ENCODE data around the gene SMPD2.

SMPD2 gene

DNA sequence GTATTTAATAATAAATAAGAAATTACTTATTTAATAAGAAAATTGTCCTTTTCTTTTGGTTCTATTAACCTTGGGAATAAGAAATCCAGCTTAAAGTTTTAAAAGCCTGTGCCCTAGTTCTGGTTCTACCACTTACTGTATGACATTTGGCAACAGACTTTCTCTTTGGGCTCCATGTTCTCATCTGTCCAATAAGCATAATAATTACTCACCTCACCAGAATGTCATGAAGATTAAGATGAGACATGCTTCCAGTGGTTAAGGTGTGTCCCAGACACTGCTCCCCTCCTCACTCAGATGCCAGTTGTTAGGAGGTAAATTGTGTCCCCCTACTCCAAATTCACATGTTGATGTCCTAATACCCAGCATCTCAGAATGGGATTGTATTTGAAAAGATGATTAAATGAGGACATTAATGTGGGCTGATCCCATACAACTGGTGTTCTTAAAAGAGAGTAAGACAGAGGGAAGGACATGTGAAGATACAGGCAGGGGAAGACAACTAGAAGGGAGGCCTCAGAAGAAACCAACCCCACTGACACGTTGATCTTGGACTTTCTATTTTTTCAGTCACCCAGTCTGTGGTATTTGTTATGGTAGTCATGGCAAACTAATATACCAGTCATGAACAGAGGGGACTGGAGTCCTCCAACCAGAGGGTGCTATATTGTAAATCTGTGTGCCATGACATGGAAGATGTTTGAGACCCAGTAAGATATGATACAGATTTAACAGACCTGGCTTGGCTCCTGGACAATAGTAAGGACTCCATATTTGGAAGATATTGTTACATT is 21.4 kb downstream of the SMPD2 start:
- no peak for DNase-seq

DNA sequence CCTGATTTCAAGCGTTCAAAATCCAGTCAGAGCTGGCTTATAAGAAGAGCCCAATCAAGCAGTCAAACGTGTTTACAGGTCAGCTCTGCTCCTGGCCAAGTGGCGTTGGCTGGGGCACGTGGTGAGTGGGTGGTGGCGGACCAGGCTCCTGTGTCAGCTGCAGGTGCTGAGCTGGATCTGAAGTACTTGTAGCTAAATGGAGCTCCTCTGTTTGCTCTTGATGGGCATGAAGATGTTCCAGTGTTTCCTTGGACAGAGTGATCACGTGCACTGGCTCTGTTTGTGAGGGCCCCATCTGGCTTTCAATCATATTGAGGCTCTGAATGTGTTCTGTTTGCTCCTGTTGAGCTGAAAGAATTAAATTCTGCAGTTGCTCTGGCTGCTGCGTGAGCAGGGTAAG is 25.2 kb downstream of the SMPD2 start:
- DNase-seq, result no peak

DNA sequence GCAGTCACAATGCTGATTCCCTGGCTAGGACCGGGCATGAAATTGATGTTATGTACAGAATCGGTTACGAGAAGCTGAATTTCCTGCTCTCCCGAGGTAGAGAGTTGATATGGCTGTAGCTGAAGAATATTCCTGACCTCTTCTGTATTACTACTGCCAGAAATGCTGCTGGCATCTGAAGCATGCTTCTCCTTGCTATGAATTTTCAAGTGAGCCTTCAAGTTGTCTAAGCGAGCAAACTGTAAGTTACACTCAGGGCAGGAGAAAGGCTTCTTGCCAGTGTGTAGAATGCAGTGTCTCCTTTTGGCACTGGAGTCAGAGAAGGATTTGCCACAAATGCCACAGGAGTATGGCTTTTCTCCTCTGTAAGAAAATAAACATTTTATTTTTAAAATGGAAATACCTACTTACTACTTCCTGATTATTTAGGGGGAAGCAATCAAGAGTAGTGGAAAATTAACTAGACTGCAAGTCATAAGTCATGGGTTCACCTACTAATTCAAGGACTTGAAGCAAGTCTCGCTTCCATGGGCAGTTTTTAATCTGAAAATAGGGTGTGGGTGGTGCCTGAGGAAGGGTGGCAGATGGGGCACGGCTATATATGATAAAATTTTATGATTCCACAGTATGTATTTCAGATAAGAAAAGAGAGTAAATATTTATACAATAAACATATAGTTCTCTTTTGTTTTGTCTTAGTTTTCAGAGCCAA is 25.8 kb downstream of the SMPD2 start:
- no peak for DNase-seq

DNA sequence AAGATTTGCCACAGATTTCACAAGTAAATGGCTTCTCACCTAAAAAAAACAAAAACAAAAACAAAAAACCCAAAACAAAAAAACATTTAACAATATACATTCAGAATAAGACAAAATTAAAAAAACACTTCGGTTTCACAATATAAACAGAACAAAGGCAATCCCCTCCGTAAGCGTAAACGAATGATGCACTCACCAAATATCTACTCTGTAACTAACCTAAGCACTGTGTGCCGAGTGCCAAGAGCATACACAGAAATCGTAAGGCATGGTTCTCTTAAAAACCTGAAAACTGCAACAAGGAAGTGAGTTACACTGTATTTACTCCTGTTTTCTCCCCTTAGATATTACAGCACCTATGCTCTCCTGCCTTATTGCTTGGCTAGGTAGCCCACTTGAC is 27.2 kb downstream of the SMPD2 start:
- no peak for DNase-seq

DNA sequence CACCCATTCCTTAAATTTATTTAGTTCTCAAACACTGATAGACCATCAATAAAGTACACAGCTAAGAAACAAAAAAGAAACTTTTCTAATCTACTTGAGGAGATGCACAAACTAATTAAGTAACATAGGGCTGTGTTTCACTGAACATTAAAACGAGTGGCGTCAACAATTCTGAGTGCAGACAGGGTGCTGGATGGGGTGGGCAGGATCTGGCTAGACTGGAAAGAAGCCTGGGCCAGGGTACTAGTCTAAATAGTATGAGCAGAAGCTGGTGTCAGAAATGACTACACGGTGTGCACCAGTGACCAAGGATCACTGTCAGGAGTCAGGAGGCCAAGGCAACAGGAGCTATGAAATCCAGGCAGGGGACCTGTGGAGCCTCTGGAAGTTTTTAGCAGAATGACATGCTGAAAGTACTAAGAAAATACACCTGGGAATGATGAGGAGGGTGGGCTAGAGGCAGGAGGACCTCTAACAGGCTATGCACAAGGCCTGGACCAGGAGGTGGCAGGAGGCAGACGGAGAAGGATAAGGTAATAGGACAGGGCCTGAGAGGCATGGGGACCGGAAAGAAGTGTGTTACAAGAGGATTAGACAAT is 29.2 kb downstream of the SMPD2 start:
- no peak for DNase-seq

DNA sequence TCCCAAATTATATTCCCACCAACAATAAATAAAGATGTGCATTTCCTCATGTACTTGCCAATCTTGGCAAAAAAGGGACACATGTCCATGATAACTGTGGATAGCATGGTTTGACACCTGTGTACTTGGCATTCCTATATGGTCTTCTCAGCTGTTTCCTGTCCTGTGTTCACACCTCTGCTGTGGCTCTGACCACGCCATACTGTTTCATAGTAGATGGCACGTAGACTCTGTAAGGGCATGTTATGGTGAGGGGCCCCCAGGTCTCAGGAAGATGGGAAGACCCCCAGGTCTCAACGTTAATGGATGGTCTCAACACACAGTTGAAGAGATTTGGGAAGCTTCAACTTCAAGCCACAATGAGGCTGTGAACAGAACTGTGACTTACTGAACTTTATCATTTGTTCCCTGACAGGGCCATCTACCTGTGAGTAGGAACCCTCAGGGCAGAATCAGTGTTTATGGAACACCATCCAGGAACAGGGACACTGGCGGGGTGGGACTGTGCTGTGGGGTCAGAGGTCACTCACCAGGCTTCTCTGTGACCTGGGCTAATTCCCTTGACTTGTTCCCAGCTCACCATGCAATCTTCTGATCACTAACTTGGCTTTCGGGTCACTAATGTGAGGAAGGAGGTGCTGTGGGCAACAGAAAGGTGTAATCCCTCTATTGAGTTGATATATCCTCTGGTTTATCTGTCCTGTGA is 30.7 kb downstream of the SMPD2 start:
- no peak for DNase-seq

DNA sequence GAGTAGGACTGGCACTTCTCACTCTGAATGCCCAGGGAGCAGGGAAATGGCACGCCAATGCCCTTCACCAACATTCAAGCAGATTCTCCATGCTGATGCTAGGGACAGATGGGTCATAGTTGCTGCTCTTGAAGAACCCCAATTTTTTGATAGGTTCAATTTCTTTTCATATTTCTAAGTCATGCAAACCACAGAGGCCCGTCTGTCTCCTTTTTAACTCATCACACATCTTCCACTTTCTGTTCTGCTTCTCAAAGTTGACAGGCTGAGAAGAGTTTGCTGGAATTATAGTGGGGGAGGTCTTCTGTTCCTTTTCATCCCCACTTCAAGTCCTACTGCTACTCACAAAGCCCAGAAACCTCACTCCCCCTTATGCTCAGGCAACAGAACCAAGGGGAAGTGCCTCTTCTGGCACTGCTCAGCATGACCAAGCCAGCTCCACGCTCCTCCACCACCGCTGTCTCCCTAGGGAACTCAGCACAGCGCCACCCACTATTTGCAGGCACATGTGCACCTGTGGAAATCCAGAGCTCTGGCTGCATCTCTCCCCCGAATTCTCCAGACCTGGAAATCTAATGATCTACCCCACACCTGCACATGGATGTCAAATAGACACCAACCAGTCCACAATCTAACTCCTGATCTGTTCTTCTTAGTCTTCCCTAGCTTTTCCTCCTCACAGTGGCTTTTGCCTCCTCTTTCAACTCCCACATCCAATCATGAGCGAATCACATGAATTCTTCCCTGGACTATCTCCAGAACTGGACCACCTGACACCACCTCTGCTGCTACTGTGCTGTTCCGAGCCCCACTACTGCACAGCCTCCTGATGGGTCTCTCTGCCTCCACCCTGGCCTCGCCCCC is 31.8 kb downstream of the SMPD2 start:
- no peak for DNase-seq

DNA sequence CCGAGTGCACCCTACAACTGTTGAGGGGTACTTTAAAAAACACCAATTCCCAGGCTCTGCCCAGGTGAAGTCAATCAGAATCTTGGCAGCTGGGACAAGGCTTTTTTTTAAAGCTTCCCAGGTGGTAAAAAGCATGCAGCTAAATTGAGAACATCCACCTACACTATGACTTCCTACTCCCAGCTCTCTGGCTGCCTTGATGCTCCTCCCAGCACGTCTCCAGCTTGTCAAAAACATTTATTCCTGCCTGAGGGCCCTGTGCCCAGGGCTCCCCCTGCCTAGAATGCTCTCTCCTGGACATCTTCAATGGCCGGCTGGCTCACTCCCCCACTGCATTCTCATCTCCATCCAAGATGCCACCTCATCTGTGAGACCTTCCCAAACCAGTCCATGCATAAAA is 32.6 kb downstream of the SMPD2 start:
- DNase-seq, result no peak

DNA sequence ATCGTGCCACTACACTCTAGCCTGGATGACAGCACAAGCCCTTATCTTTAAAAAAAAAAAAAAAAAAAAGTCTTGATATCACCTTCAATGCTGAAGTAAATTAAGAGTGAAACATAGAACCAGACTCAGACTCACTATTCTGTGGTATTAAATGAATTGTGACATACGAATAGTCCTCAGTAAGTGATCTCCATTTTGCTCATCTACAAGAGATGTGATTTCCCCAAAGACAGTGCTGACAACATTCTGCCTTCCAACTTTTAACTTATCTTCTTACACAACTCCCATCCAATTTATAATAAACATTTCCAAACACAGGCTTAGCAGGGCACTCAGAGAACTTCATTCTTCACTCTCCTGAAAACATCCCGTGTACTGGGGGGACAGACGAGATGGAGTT is 34.5 kb downstream of the SMPD2 start:
- DNase-seq, result no peak

DNA sequence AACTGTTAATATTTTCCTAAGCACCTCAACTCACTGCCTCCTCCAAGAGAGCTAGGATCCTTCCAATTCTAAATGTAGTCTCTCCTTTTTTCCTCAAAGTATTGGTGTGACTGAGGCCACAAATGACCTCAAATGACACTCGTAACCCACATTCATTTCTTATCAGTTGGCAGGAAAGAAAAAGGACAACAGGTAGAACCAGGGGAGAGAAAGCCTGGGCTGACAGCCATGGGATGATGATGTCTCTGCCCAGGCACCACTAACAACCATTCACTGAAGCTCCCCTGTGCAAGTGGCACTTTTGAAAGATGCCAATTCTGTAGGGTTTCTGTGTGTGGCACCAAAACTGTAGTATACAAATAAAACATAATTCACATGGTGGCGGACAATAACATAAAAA is 35.1 kb downstream of the SMPD2 start:
- no peak for DNase-seq

DNA sequence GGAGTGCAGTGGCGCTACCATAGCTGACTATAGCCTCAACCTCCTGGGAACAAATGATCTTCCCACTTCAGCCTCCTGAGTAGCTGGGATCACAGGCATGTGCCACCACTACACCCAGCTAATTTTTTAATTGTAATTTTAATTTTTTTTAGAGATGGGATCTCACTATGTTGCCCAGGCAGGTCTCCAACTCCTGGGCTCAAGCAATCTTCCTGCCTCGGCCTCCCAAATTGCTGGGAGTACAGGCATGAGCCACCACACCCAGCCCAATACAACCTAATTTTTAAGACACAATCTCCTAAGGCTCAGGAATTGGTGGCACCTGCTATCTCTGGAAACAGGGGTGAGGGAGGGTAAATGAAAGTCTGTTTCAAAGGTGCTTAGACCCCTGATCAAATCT is 36.7 kb downstream of the SMPD2 start:
- no peak for DNase-seq

DNA sequence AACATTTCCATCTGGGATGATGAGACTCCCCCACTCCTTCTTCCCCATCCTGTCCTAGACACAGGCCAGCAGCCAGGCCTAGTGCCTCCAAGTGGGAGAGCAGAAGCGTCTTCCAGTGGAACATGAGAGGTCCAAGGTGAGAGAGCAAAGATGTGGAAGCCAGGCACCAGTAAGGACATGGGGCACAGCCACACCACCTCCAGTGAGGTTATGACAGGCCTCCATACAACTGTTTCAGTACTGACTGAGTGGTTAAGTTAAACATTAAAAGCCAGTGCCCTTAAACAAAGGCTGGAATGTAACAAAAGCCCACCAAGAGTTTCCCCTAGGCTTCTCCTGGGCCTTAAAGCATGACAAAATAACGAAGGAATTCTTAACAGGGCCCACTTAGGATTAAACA is 37.2 kb downstream of the SMPD2 start:
- no peak for DNase-seq

DNA sequence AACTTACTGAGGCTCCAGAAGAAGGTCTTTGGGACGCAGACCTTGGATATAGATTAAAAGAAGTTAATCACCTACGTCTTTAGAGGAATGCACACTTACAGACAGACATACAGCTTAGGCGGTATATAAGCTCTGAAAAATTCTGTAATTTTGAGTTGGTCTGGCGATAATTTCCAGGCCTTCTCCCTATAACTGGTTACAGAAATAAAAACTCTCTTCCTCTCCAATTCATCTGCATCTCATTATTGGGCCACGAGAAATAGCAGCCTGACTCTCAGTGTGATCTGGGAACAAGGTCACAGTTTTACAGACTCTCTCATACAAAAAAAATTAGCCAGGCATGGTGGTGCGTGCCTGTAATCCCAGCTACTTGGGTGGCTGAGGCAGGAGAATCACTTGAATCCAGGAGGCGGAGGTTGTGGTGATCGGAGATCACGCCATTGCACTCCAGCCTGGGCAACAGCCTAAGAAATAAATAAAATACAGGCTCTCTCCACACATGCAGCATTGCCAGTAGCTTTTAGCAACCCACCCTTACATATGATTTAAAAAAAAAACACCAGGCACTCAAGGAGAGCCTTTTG is 37.8 kb downstream of the SMPD2 start:
- no peak for DNase-seq

DNA sequence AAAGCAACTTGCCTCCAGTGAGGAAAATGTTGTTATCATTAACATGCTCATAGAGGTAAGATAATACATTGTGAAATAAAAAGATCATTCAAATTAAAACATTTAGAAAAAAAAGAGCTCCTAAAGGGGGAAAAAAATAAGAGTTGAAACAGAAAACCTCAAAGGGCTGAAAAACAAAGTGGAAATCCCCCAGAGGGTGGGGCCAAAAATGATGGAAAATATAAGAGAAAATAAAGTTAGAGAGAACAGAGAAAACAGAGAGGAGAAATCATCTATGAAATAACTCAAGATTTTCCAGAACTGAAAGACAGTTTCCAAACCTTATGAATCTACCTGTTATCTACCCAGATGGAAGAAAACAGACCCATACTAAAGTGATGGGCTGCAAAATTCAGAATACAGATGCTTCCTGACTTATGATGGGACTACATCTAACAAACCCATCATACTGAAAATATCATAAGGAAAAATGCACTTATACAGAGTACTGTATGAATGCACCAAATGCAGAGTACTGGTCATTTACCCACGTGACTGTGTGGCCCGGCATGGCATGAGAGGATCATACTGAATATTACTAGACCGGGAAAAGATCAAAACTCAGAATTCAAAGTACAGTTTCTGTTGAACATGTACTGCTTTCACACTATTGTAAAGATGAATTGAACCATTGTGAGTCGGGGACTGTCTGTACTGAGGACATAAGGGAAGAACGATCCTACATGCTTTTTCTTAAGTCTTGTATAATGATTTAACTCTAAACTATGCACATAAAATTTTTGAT is 38.5 kb downstream of the SMPD2 start:
- no peak for DNase-seq

DNA sequence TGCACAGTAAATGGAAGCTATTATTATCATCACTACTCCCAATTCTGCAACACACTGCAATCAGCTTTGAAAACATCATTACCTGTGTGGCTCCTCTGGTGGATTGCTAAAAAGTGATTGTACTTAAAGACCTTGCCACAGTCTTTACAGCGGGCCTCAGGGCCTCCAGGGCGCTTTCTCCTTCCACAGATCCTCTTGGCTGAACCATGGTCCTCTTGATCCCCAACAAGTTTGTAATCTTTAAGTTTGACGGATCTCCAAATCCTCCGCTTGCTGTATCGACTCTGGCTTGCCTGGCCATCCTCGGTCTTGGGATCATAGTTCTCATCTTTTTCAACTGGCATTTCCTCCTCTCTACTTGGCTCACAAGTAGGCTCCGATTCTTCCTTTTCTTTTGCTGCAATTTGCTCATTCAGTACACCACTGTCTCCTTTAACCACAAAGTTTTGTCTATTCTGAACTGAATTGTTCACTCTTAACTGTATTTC is 40.5 kb downstream of the SMPD2 start:
- no peak for DNase-seq

DNA sequence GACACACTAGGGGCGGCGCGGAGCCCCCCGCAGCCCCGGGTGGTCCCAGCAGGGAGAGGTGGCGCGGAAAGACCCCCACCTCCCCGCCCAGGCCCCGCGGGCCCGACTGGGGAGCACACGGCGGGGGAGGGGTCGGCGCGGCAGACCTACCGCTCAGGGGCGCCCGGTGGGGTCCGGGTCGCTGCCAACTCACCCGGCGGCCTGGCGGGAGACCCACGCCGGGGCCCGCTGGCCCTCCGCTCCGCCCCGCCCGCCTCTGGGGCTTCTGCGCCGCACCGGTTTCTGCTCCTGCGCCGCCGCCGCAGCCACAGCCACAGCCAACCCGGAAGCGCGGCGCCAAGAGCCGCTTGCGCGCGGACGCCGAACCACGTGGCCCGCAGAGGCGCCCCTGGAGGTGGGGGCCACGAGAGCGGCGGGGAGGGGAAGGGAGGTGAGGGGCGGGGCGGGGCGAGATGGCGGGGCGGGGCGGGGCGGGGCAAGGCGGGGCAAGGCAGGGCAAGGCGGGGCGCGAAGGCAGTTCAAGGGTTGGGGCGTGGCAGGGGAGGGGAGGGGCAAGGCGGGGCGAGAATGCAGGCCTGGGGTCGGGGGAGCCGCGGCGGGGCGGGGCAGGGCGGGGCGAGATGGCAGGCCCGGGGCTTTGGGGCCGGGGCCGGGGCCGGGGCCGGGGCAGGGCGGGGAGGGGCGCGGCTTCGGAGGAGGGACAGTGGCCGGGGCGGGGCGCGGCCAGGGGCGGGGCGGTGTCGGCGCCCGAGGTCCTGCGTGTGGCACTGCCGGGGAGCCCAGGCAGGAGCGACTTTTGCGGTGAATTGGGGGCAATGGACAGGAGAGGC is 42.6 kb downstream of the SMPD2 start, which contains the start of gene ZBTB24:
Gene ZBTB24 (minus strand): TSS at position 315 of the 830 bp plus-strand sequence. CDS start 1,193 bp downstream, outside the sequence.
- peak; percentile 87 for DNase-seq

DNA sequence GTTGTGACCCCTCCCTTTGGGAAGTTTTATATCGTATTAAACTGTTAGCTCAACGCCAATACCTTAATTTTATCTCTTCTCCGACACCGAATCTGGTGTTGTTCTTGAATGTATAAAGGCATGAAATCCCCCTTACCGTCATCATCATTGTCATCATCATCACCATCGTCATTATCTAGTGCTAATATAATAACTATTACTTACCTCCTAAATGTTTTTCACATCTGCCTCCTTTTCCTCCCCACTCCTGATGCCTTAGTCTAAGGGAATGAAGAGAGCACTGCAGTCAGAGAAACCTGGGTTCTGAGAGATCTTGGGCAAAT is 43.2 kb downstream of the SMPD2 start:
- no peak for DNase-seq

DNA sequence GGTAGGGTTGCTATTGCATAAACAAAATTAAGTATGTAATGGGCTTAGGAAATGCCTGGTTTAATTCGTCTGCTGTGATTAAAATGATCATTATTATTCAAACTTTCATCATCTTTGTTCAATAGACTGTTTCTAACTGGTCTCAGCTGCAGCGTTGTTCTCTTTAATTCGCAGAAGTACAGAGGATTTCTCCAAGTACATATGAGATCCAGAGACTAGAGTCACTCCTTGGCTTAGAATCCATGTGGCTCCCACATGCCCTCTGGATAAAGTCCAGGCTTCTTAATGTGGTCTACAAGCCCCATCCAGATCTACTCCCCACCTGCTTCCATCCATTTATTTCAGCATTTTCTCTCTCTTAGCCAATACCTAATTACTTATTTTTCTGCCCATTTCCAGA is 43.6 kb downstream of the SMPD2 start:
- no peak for DNase-seq

DNA sequence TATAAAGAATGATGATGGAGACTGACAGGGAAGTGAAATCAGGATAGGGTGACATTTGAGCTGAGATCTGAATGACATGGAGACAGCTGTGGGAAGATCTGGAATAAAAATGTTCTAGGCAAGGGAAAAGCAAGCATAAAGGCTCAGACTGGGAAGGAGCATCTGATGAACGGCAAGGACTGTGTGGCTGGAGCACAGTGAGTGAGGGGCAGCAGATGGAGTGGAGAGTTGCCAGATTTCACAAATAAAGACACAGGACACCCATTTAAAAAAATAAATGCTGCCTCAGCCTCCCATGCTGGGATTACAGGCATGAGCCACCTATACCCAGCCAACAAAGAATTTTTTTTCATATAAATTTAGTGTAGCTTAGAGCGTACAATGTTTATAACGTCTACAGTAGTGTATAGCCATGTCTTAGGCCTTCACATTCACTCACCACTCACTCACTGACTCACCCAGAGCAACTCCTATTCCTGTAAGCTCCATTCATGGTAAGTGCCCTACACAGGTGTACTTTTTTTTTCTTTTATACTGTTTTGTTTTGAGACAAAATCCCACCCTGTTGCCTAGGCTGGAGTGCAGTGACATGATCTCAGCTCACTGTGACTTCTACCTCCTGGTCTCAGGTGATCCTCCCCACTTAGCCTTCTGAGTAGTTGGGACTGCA is 44.9 kb downstream of the SMPD2 start:
- no peak for DNase-seq

DNA sequence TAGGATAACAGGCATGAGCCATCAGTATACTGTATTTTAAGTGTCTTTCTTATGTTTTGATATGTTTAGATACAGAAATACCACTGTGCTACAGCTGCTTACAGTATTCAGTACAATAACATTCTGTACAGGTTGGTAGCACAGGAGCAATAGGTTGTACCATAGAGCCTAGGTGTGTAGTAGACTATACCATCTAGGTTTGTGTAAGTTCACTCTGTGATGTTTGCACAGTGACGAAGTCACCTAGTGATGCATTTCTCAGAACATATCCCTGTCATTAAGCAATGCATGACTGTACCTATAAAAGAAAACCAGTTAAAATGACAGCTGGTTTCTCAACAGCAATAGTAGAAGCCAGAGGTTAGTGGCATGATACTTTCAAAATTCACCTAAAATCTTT is 45.5 kb downstream of the SMPD2 start:
- no peak for DNase-seq
